ENCODE results near the gene TOP1.
A peak's percentile ranks its signal among the peaks of the same experiment; 100 is the strongest.
"Not testable (repeated sequence)": the region's sequence is repeated elsewhere in the genome, so short reads cannot be mapped to it uniquely, and the experiment has no call there.

TOP1 gene

DNA sequence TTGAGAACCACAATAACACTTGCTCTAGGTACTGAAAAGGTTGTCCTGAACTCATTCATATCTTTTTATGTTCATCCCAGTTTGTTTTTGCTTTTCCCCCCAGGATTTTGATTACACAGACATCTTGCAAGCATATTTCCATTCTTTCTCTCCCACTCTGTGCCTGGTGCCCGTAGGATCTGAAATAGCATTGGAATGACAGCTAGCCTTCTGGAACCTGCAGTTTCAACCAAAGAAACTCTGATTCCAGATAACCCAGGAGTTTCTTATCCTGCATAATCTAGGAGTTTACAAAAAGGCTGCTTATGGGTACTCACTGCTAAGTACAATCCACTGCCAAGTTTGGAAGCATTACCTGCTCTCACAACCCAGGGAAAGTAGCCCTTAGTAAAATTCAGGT, 79.9 kb downstream of the TOP1 start:
- in situ Hi-C loops (cut with MboI; ENCODE audit: low pct_unique_long_range_greater_than_20kb, low sequenced_read_pairs, unreplicated experiment), result no loop called here

DNA sequence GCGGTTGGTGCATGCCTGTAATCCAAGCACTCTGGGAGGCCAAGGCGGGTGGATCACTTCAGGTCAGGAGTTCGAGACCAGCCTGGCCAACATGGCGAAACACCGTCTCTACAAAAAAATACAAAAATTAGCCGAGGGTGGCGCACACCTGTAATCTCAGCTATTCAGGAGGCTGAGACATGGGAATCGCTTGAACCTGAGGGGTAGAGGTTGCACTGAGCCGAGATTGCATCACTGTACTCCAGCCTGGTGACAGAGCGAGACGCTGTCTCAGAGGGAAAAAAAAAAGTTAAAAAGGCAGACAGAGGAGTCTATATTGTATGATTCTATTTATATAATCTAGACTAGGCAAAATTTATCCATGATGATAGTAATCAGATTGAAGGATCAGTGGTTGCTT, 81.4 kb downstream of the TOP1 start:
- in situ Hi-C loops (cut with MboI; ENCODE audit: low pct_unique_long_range_greater_than_20kb, low sequenced_read_pairs, unreplicated experiment), result no loop called here
- no peak for DNase-seq (ENCODE audit: low spot score)
- TF ChIP-seq, protein P1, sequence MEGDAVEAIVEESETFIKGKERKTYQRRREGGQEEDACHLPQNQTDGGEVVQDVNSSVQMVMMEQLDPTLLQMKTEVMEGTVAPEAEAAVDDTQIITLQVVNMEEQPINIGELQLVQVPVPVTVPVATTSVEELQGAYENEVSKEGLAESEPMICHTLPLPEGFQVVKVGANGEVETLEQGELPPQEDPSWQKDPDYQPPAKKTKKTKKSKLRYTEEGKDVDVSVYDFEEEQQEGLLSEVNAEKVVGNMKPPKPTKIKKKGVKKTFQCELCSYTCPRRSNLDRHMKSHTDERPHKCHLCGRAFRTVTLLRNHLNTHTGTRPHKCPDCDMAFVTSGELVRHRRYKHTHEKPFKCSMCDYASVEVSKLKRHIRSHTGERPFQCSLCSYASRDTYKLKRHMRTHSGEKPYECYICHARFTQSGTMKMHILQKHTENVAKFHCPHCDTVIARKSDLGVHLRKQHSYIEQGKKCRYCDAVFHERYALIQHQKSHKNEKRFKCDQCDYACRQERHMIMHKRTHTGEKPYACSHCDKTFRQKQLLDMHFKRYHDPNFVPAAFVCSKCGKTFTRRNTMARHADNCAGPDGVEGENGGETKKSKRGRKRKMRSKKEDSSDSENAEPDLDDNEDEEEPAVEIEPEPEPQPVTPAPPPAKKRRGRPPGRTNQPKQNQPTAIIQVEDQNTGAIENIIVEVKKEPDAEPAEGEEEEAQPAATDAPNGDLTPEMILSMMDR (IDR thresholded peaks at IDR 0.05; ENCODE audit: extremely low read depth, insufficient read depth, missing control alignments), result no peak

More for the DNA sequence above, 79.9 kb downstream of the TOP1 start:
- DNase-seq (ENCODE audit: low spot score), result no peak
- TF ChIP-seq, protein P1 (IDR thresholded peaks at IDR 0.05; ENCODE audit: extremely low read depth, insufficient read depth, missing control alignments), result no peak

DNA sequence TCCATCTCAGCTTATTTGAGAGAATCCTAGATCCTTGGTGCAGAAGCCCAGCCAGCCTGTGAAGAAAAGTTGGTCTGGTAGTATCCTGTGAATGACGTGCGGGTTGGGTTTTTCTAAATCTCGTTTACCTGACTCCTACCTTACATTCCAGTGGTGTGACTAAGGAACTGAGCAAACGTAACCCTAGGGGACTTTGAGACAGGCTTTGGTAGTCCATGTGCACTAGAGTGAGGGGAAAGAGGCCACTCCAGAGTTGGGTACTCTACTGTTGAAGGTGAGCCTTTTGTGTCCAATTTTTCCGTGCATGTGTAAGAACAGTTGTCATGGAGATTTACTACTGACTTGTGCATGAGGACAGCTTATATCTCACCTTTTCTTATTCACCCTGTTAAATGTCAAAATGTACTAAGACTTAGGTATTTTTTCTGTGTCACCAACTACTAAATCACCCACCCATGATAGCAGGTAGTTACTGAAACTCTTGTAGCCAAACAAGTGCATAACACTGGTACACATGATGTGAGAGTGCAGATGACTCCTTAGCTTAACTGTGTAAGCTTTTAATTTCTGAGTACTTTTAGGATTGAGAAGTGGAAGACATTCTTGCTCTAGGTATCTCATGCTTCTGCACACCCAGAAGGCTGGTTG, 82.4 kb downstream of the TOP1 start:
- in situ Hi-C loops (cut with MboI; ENCODE audit: low pct_unique_long_range_greater_than_20kb, low sequenced_read_pairs, unreplicated experiment), result no loop called here
- TF ChIP-seq, protein P1 (IDR thresholded peaks at IDR 0.05; ENCODE audit: extremely low read depth, insufficient read depth, missing control alignments), result no peak

DNA sequence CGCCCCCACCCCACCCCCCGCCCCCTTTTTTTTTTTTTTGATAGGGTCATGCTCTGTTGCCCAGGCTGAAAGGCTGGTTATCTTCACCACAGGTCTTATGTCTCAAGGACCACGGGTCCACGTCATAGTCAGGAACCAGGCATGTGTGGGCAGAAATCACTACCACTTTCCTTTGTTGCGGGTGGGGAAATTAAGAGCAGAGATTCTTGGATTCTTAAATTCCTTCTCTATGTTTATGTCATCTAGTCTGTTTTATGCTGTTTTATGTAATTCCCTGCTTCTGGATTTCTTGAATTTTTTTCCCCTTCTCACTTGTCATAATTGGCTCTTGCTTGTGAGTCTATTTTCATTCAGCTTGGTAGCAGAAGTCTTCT, 82.9 kb downstream of the TOP1 start:
- DNase-seq (ENCODE audit: low spot score), result peak; percentile 24
- in situ Hi-C loops (cut with MboI; ENCODE audit: low pct_unique_long_range_greater_than_20kb, low sequenced_read_pairs, unreplicated experiment), result no loop called here
- TF ChIP-seq, protein P1 (IDR thresholded peaks at IDR 0.05; ENCODE audit: extremely low read depth, insufficient read depth, missing control alignments), result no peak

More for the DNA sequence above, 82.4 kb downstream of the TOP1 start:
- DNase-seq (ENCODE audit: low spot score), result peak; percentile 17

DNA sequence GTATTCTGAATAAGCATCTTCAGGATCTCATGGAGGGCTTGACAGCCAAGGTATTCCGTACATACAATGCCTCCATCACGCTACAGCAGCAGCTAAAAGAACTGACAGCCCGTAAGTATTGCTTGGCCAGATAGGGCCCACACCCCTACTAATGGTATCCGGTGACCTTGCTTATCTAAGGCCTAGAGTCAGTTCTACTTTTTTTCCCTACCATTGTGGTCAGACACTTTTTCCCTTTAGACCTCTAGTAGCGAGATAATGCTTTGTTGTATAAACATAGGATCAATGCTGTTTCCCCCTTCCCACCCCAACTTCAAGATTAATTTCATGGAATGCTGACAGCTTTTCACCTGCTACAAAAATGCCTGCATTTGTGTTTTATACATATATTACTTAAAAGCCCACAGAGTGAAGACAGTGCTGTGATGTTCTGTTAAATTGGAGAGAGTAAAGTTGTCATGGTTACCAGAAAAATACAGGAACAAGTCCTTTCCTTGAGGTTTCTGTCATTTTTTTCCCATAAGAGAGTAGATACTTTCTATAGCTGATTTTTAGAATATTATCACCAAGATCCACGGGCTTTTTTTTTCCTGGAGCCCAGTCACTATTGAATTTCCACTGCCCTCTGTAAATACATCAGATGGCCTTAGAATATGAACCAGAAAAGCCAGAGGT, 87.8 kb downstream of the TOP1 start:
- TF ChIP-seq, protein P1 (IDR thresholded peaks at IDR 0.05; ENCODE audit: extremely low read depth, insufficient read depth, missing control alignments), result no peak
- no peak for DNase-seq (ENCODE audit: low spot score)
- in situ Hi-C loops (cut with MboI; ENCODE audit: low pct_unique_long_range_greater_than_20kb, low sequenced_read_pairs, unreplicated experiment), result no loop called here

DNA sequence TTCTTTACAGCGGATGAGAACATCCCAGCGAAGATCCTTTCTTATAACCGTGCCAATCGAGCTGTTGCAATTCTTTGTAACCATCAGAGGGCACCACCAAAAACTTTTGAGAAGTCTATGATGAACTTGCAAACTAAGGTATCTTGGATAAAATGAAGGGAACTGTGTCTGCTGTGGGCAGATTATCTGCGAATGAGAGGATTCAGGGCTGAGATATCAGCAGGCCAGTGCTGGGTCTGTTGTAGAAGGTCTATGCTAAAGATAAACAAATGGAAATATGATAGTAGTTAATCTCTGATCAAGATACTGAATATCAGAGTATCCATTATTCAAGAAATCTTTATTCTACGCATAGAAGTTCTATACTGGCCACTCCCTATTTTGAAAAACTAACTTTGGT, 89.5 kb downstream of the TOP1 start:
- in situ Hi-C loops (cut with MboI; ENCODE audit: low pct_unique_long_range_greater_than_20kb, low sequenced_read_pairs, unreplicated experiment); DNase-seq (ENCODE audit: low spot score): not testable (repeated sequence)

DNA sequence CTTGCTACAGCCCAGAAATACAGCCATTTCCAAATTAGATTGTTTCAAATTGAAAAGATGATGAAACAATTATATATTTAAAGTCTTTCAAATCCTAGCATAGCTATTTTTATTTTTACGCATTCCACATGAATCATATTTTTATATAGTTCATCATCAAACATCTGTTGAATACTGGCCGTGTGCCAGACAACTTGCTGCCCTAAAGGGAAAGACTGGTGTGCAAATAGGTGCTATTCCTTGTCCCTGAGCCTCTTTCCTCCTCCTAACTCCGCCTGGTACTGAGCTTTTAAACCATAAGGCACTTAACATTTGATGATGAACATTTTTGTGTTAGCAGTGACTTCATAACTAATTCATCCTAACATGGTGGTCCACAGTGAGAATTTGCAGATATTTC, 90.0 kb downstream of the TOP1 start:
- in situ Hi-C loops (cut with MboI; ENCODE audit: low pct_unique_long_range_greater_than_20kb, low sequenced_read_pairs, unreplicated experiment), result no loop called here
- TF ChIP-seq, protein P1 (IDR thresholded peaks at IDR 0.05; ENCODE audit: extremely low read depth, insufficient read depth, missing control alignments), result no peak

More for the DNA sequence above, 90.0 kb downstream of the TOP1 start:
- DNase-seq (ENCODE audit: low spot score), result no peak
